T-cell (primary cell): ENCODE results near the gene SMC4. TPM values are rescaled to one million over a fixed set of nuclear protein-coding genes. Genes with fewer than 3 reads are reported as not detected.

ENCODE experiments used
- ATAC-seq, 4 experiments: fragments of 200-7000 bp in 3 of 4; fragments of 150-1000 bp in 1 of 4; cut with Tn5 transposase; replicated peaks in 1 of 4; 1 replicate in 3 of 4; 2 replicates in 1 of 4; pipeline ENCODE4 v1.10.0; 2021; ENCODE audit warnings: moderate library complexity in 3 of 4, mild to moderate bottlenecking in 2 of 4, moderate number of reproducible peaks in 1 of 4
- CTCF ChIA-PET, 2 donors: fragments of 300-600 bp; sonication (Branson Sonifier 250); formaldehyde crosslinking; loops; one replicate each; lab custom pipeline; 2022; ENCODE audit warnings: antibody characterized with exemption in 2 of 2; lab: Charles Lee
- POLR2A ChIA-PET, 2 donors: fragments of 300-600 bp; sonication (Branson Sonifier 250); formaldehyde crosslinking; loops; one replicate each; lab custom pipeline; 2022; ENCODE audit warnings: antibody characterized with exemption in 2 of 2; lab: Charles Lee
- DNase-seq, 35 experiments: peaks; one replicate each; pipeline versions ENCODE4 v3.0.0 to v3.0.0-alpha.2; 2013 to 2023
- H3K27ac ChIP-seq: one replicate; pipeline ENCODE4 v1.5.1; 2013; ENCODE audit warnings: low read length
- H3K27me3 ChIP-seq, 2 experiments: replicated peaks in 1 of 2; 1 replicate in 1 of 2; 2 replicates in 1 of 2; pipeline versions ENCODE4 v1.6.1 to v1.7.0; 2013; ENCODE audit warnings: low read length in 1 of 2, mixed read lengths in 1 of 2; ENCODE audit not compliant: control insufficient read depth in 2 of 2, insufficient read depth in 2 of 2; ENCODE audit errors: extremely low read depth in 1 of 2
- H3K36me3 ChIP-seq, 2 donors: 1 replicate in 1 of 2; 2 replicates in 1 of 2; pipeline versions ENCODE4 v1.6.1 to v1.7.0; 2013; ENCODE audit warnings: low read length in 1 of 2; ENCODE audit not compliant: control insufficient read depth in 2 of 2, insufficient read depth in 1 of 2; ENCODE audit errors: extremely low read depth in 1 of 2
- H3K4me1 ChIP-seq, 2 experiments: 1 replicate in 1 of 2; 2 replicates in 1 of 2; pipeline versions ENCODE4 v1.6.1 to v1.7.0; 2013; ENCODE audit warnings: low read length in 2 of 2, mixed read lengths in 1 of 2; ENCODE audit not compliant: insufficient read depth in 2 of 2, control insufficient read depth in 1 of 2; ENCODE audit errors: extremely low read depth in 1 of 2
- H3K4me3 ChIP-seq, 2 donors: 1 replicate in 1 of 2; 2 replicates in 1 of 2; pipeline versions ENCODE4 v1.5.1 to v1.7.0; 2013; ENCODE audit warnings: mild to moderate bottlenecking in 2 of 2, low read length in 1 of 2, moderate library complexity in 1 of 2; ENCODE audit not compliant: control insufficient read depth in 1 of 2; ENCODE audit errors: extremely low read depth in 1 of 2
- H3K9me3 ChIP-seq: 2 replicates; pipeline ENCODE4 v1.7.0; 2013
- H3K27ac Mint-ChIP-seq, 2 donors: one replicate each; pipeline ENCODE4 v1.8.0; 2020 to 2021; ENCODE audit warnings: mild to moderate bottlenecking in 2 of 2, mixed read lengths in 2 of 2
- H3K27me3 Mint-ChIP-seq, 2 donors: one replicate each; pipeline ENCODE4 v1.8.0; 2021 to 2022; ENCODE audit warnings: mixed read lengths in 2 of 2
- H3K36me3 Mint-ChIP-seq: one replicate; pipeline ENCODE4 v1.8.0; 2021; ENCODE audit warnings: mixed read lengths
- H3K4me1 Mint-ChIP-seq, 3 donors: one replicate each; pipeline ENCODE4 v1.8.0; 2020 to 2022; ENCODE audit warnings: mixed read lengths in 3 of 3, mild to moderate bottlenecking in 1 of 3
- H3K4me3 Mint-ChIP-seq, 3 donors: one replicate each; pipeline ENCODE4 v1.8.0; 2020 to 2022; ENCODE audit warnings: mild to moderate bottlenecking in 3 of 3, mixed read lengths in 3 of 3, moderate library complexity in 3 of 3
- H3K9me3 Mint-ChIP-seq, 3 donors: one replicate each; pipeline ENCODE4 v1.8.0; 2020 to 2022; ENCODE audit warnings: mixed read lengths in 3 of 3
- WGBS: methylation state at CpG from one replicate; pipeline ENCODE4 v1.1.5; 2013; ENCODE audit warnings: missing lambda C conversion rate; ENCODE audit not compliant: insufficient coverage; 5-methylcytosine and 5-hydroxymethylcytosine counted together
- total RNA-seq, 35 experiments: library from RNA in 6 of 35; stranded (reverse) in 6 of 35; fragments of 120-200 nt in 1 of 35; gene quantifications; one replicate each; pipeline versions ENCODE4 v1.2.1 to v1.2.4 and lab custom pipeline; 2013 to 2026

Gene SMC4
- total RNA-seq, 5 donors from 2014 or later (not counting 1 experiment from before 2014, with no cell fraction given) = 41.9 to 63.1 (median 51.2) TPM

DNA sequence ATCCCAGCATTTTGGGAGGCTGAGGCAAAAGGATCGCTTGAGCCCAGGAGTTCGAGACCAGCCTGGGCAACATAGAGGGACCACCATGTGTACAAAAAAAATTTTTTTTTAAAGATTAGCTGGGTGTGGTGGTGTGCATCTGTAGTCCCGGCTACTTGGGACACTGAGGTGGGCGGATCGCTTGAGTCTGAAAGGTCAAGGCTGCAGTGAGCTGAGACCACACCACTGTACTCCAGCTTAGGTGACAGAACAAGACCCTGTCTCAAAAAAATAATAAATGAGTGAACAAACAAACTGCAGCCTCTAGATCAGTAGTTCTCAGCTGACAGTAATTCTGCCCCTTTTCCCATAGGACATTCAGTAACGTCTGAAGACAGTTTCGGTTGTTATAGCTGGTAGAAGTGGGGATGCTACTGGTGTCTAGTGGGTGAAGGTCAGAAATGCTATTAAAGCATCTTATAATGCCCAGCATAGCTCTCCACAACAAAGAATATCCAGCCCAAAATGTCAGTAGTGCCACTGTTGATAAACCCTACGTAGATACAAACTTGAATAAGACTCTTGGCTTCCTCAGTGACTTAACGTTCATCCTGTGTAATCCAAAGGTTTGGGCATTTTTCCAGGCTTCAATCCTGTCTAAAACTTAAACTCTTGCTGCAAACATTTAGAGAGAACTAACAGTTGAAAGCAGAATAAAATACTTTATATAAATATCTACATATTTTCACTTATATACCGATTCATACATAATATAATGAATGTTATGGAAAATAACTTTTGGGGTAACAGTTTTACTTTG is 10.6 kb downstream of the SMC4 start:
- Mint-ChIP-seq H3K4me3 (no peak overlapping the region), H3K36me3 (peaks cover 10% of the 10 kb centered on the region), H3K27ac (peak overlapping the region in 1 of 2 donors; percentile 5), H3K4me1 (peaks cover under 1 to 15% (median 2%) of the 10 kb centered on the region in 3 donors), H3K27me3 (no peaks in the 10 kb centered on the region), H3K9me3 (no peaks in the 10 kb centered on the region)
- ATAC-seq (no peak), DNase-seq (no peak)
- H3K36me3 ChIP-seq = peaks cover 8 to 14% of the 10 kb centered on the region in 2 donors
- H3K9me3 ChIP-seq = no peaks in the 10 kb centered on the region
- no peak overlapping the region for H3K4me3 ChIP-seq
- ChIA-PET POLR2A (interaction anchor here (0.6 to 0.8 kb wide), 3 partner anchors 16 to 39 kb away, joined by 3 read pairs; no protein-coding TSS in a partner anchor), CTCF (interaction anchor here (0.6 to 0.7 kb wide), 3 partner anchors 31 to 1119 kb away, joined by 3 to 7 read pairs (median 5); no protein-coding TSS in a partner anchor)
- no peaks in the 10 kb centered on the region for H3K27me3 ChIP-seq
- no peak overlapping the region for H3K27ac ChIP-seq
- peaks cover 0 to 39% of the 10 kb centered on the region in 2 experiments for H3K4me1 ChIP-seq
- WGBS = 94% methylated on average over 5 of the region's 10 CpGs

- H3K36me3 Mint-ChIP-seq = peaks cover 21% of the 10 kb centered on the region
Measured at GRCh38 chr3:160412477-160412876, 13.0 kb downstream of the SMC4 start.

GRCh38 chr3:160413613-160414248 is 14.3 kb downstream of the SMC4 start:
- no peak overlapping the region for H3K4me3 ChIP-seq
- Mint-ChIP-seq H3K27me3 (no peaks in the 10 kb centered on the region), H3K36me3 (peaks cover 26% of the 10 kb centered on the region), H3K4me3 (no peak overlapping the region), H3K27ac (no peak overlapping the region), H3K9me3 (no peaks in the 10 kb centered on the region), H3K4me1 (peaks cover 5 to 22% (median 13%) of the 10 kb centered on the region in 3 donors)
- peaks cover 0 to 31% of the 10 kb centered on the region in 2 experiments for H3K4me1 ChIP-seq
- ChIA-PET CTCF (interaction anchor here (0.6 to 4.2 kb wide), 38 partner anchors 11 to 1684 kb away, joined by 3 to 17 read pairs (median 4); partner anchors contain the start of genes IL12A (in 1 of the 2) and TRIM59 (in 1 of the 2)), POLR2A (interaction anchor here in 1 of 2 donors (0.5 to 0.6 kb wide), 2 partner anchors 13 to 22 kb away, joined by 3 read pairs; no protein-coding TSS in a partner anchor)
- DNase-seq (peak; percentile 27 to 83 (median 52)), ATAC-seq (peak; percentile 57 to 83 (median 70))
- H3K9me3 ChIP-seq = no peaks in the 10 kb centered on the region
- H3K27ac ChIP-seq = no peak overlapping the region
- WGBS = no CpG with 5 or more reads among the region's 3 CpGs
- H3K27me3 ChIP-seq = no peaks in the 10 kb centered on the region
- peaks cover 8 to 41% of the 10 kb centered on the region in 2 donors for H3K36me3 ChIP-seq

More at GRCh38 chr3:160412477-160412876, 13.0 kb downstream of the SMC4 start:
- Mint-ChIP-seq H3K27me3 (no peaks in the 10 kb centered on the region), H3K4me1 (peaks cover 5 to 29% (median 9%) of the 10 kb centered on the region in 3 donors), H3K27ac (no peak overlapping the region), H3K4me3 (no peak overlapping the region), H3K9me3 (no peaks in the 10 kb centered on the region)
- ATAC-seq = no peak
- POLR2A ChIA-PET = interaction anchor here in 1 of 2 donors (0.6 kb wide), 1 partner anchor 835 kb away, joined by 3 read pairs; no protein-coding TSS in a partner anchor
- H3K9me3 ChIP-seq = no peaks in the 10 kb centered on the region
- CTCF ChIA-PET = interaction anchor here (0.6 to 4.2 kb wide), 14 partner anchors 9 to 585 kb away, joined by 3 to 17 read pairs (median 5); partner anchors contain the start of genes IFT80 (in 1 of the 2) and TRIM59 (in 1 of the 2)
- no peak overlapping the region for H3K27ac ChIP-seq
- WGBS = no CpG with 5 or more reads among the region's 1 CpG
- H3K27me3 ChIP-seq = no peaks in the 10 kb centered on the region
- peaks cover 8 to 30% of the 10 kb centered on the region in 2 donors for H3K36me3 ChIP-seq
- peaks cover 0 to 39% of the 10 kb centered on the region in 2 experiments for H3K4me1 ChIP-seq
- DNase-seq = no peak
- H3K4me3 ChIP-seq = no peak overlapping the region

DNA sequence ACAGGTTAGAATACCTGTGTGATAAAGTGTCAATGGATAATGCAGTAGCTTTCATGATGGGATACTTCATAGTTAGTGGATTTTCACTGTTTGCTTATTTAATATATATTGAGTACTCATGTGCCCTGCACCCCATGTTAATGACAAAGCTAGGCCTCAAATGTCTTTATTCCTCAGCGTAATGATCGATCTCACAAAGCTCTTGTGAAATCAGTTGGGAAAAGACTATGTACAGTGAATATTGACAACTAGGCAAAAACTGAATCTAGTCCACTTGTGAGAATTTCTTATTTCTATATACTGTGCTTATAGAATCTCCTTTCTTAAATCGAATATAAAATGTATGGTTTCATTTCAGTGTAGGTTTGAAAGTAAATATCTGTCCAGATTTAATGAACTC is 17.9 kb downstream of the SMC4 start:
- CTCF ChIA-PET = interaction anchor here in 1 of 2 donors (0.5 to 1.0 kb wide), 2 partner anchors 14 to 254 kb away, joined by 3 to 4 read pairs; no protein-coding TSS in a partner anchor
- Mint-ChIP-seq H3K9me3 (no peaks in the 10 kb centered on the region), H3K36me3 (peaks cover 39% of the 10 kb centered on the region), H3K27me3 (no peaks in the 10 kb centered on the region), H3K27ac (no peak overlapping the region), H3K4me3 (no peak overlapping the region), H3K4me1 (peaks cover 5 to 18% (median 13%) of the 10 kb centered on the region in 3 donors)
- no peak overlapping the region for H3K4me3 ChIP-seq
- DNase-seq (no peak), ATAC-seq (no peak)
- H3K36me3 ChIP-seq = peaks cover 8 to 50% of the 10 kb centered on the region in 2 donors
- no peak overlapping the region for H3K27ac ChIP-seq
- H3K4me1 ChIP-seq = peaks cover 0 to 22% of the 10 kb centered on the region in 2 experiments
- no peaks in the 10 kb centered on the region for H3K9me3 ChIP-seq
- POLR2A ChIA-PET = no interaction called here
- no peaks in the 10 kb centered on the region for H3K27me3 ChIP-seq
- no CpG with 5 or more reads among the region's 3 CpGs for WGBS

- no CpG with 5 or more reads among the region's 11 CpGs for WGBS
- ChIA-PET POLR2A (interaction anchor here in 1 of 2 donors (0.7 kb wide), 1 partner anchor 790 kb away, joined by 3 read pairs; no protein-coding TSS in a partner anchor), CTCF (no interaction called here)
- Histone ChIP-seq H3K27ac (no peak overlapping the region), H3K36me3 (peaks cover 9 to 61% of the 10 kb centered on the region in 2 donors), H3K4me1 (peaks cover 0 to 12% of the 10 kb centered on the region in 2 experiments), H3K4me3 (no peak overlapping the region), H3K27me3 (no peaks in the 10 kb centered on the region), H3K9me3 (no peaks in the 10 kb centered on the region)
- H3K9me3 Mint-ChIP-seq = no peaks in the 10 kb centered on the region
- H3K4me3 Mint-ChIP-seq = no peak overlapping the region
- no peak for ATAC-seq
- no peak for DNase-seq
- H3K27me3 Mint-ChIP-seq = no peaks in the 10 kb centered on the region
- peaks cover 0 to 2% (median 2%) of the 10 kb centered on the region in 3 donors for H3K4me1 Mint-ChIP-seq
- peaks cover 55% of the 10 kb centered on the region for H3K36me3 Mint-ChIP-seq
- no peak overlapping the region for H3K27ac Mint-ChIP-seq
Measured at GRCh38 chr3:160427832-160428424, 28.5 kb downstream of the SMC4 start.
